ENCODE measurements around the gene SLC6A12. TPM values are rescaled to one million over a fixed set of nuclear protein-coding genes. Genes with fewer than 3 reads are reported as not detected.

SLC6A12 gene
- total and polyA plus RNA-seq, 9 of the 15 experiments (the other 6 are each of a cell fraction or from before 2014, with no cell fraction given) = not detected

DNA sequence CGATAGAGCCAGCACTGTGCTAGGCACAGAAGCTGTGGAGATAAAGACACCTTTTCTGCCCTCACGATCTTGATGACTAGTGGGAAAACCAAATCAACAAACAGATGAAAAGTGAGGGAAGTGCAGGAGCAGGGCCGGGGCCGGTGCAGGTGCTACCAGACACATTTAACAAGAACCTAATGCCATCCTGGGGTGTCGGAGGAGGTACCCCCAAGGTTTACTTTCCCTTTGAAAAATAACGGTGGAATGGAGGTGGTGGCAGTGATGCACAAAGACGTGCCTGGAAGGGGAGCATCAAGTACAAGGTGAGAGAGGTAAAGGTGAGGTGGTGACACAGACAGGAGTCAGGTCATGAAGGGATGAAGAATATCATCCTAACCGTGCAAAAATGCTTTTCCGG is 26.6 kb upstream of the SLC6A12 start (continued):
- TF ChIP-seq HNRNPLL (IDR thresholded peaks at IDR 0.05; ENCODE audit: low read depth, low read length, poor library complexity, severe bottlenecking) (no peak), SOX6 (IDR thresholded peaks at IDR 0.05) (no peak), ZBTB7A (IDR thresholded peaks at IDR 0.05; ENCODE audit: borderline replicate concordance, control insufficient read depth, low read depth, low read length) (no peak), DIDO1 (tag; IDR thresholded peaks at IDR 0.05; ENCODE audit: low read depth) (no peak), POLR3G (IDR thresholded peaks at IDR 0.05; ENCODE audit: extremely low read depth, insufficient read length, insufficient replicate concordance) (no peak)

DNA sequence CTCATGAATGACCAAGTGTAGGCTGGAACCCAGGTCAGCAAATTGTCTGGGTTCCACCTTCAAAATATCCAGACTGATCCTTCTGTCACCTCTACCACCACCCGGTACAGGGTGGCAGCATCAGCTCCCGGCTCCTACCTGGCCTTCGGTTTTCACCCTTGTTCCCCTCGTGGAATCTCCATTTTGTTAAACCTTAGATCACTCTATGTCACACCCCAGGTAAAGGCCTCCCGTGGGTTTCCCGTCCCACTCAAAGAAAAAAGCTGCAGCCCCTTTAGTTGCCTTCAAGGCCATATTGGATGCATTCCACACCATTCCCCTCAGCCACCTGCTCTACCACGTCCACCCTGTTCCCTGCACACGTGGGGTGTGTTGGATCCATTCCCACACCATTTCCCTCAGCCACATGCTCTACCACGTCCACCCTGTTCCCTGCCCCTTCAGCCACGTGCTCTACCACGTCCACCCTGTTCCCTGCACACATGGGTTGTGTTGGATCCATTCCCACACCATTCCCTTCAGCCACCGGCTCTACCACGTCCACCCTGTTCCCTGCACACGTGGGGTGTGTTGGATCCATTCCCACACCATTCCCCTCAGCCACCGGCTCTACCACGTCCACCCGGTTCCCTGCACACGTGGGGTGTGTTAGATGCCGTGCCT is 24.9 kb upstream of the SLC6A12 start:
- no peak for ATAC-seq
- H3K79me2 ChIP-seq (ENCODE audit: control insufficient read depth, insufficient read depth, low read length) = no peaks in the 10 kb centered on the region
- 0 out of 2 replicates have a peak, but pooled peaks cover 1% of the 10 kb centered on the region for H3K9me3 ChIP-seq (replicated peaks; ENCODE audit: control insufficient read depth, insufficient read depth, low read depth, low read length)
- H4K20me1 ChIP-seq (replicated peaks; ENCODE audit: control insufficient read depth, insufficient read depth, low read length) = no peaks in the 10 kb centered on the region
- BruUV-seq (replicated peaks) = no TSS peak
- no peak for DNase-seq (ENCODE audit: extremely low read depth in 1 of 4, low spot score in 3 of 4)
- H3K9ac ChIP-seq (ENCODE audit: insufficient read depth in 1 of 2, low read depth in 2 of 2, low read length in 2 of 2) = no peak overlapping the region
- no peak overlapping the region for H3K27ac ChIP-seq (ENCODE audit: extremely low read depth, low read depth, low read length)
- ChIA-PET CTCF (ENCODE audit: low intra/inter-chr PET ratio) (no interaction called here), POLR2A (no interaction called here)
- WGBS (ENCODE audit: insufficient coverage, low coverage, missing lambda C conversion rate) = 2% methylated on average over 13 of the region's 19 CpGs
- intact Hi-C loops (cut with micrococcal nuclease) = no loop called here
- peaks cover 8 to 28% of the 10 kb centered on the region in 2 experiments; a peak in 4 of 5 replicates for H3K27me3 ChIP-seq (ENCODE audit: control insufficient read depth in 2 of 2, insufficient read depth in 2 of 2, low read length in 2 of 2)
- H3K4me1 ChIP-seq (replicated peaks in 1 of 2; ENCODE audit: control insufficient read depth in 2 of 2, insufficient read depth in 2 of 2, low read length in 2 of 2) = no peaks in the 10 kb centered on the region; a peak in 1 of 5 replicates
- H3K4me2 ChIP-seq (ENCODE audit: insufficient read depth, low read length) = no peak overlapping the region
- no peaks in the 10 kb centered on the region for H3K9me1 ChIP-seq (ENCODE audit: control insufficient read depth, insufficient read depth, low read length)
- H2AFZ ChIP-seq (ENCODE audit: low read depth, low read length) = no peak overlapping the region
- in situ Hi-C loops (cut with MboI) = no loop called here
- no peak for TF ChIP-seq CC2D1A (IDR thresholded peaks at IDR 0.05)
- no peak for TF ChIP-seq SIN3A (IDR thresholded peaks at IDR 0.05; ENCODE audit: borderline replicate concordance in 2 of 2, control insufficient read depth in 1 of 2, low read depth in 2 of 2, low read length in 2 of 2)
- no peak for TF ChIP-seq HDGF (IDR thresholded peaks at IDR 0.05)
- TF ChIP-seq ZFP30 (CRISPR knock-in tag; IDR thresholded peaks at IDR 0.05; ENCODE audit: borderline replicate concordance) = no peak
- TF ChIP-seq SMAD1 (IDR thresholded peaks at IDR 0.05; ENCODE audit: low read depth, low read length, partially characterized antibody) = no peak
- no peak for TF ChIP-seq NRF1 (conservative IDR thresholded peaks at IDR 0.05 in 1 of 2, IDR thresholded peaks at IDR 0.05 in 1 of 2)
- TF ChIP-seq MCM5 (IDR thresholded peaks at IDR 0.05; ENCODE audit: low read depth) = no peak
- no peak for TF ChIP-seq ZNF699 (CRISPR knock-in tag; IDR thresholded peaks at IDR 0.05; ENCODE audit: insufficient replicate concordance)
- TF ChIP-seq YBX1 (IDR thresholded peaks at IDR 0.05) = no peak
- no peak for TF ChIP-seq ZC3H11A (IDR thresholded peaks at IDR 0.05; ENCODE audit: low read depth, low read length)
- TF ChIP-seq ELK3 (CRISPR knock-in tag; IDR thresholded peaks at IDR 0.05) = no peak
- TF ChIP-seq HEY1 (CRISPR knock-in tag; IDR thresholded peaks at IDR 0.05; ENCODE audit: borderline replicate concordance) = no peak
- H3K36me3 ChIP-seq (ENCODE audit: control insufficient read depth, insufficient read depth, low read length) = no peaks in the 10 kb centered on the region
- H3K4me3 ChIP-seq = no peak overlapping the region
- FAIRE-seq = no peak
